Measurements from ENCODE around the gene NR0B2. TPM values are rescaled to one million over a fixed set of nuclear protein-coding genes. Genes with fewer than 3 reads are reported as not detected.

NR0B2 gene
- total and polyA plus RNA-seq, 2 of the 13 experiments (the other 11 are each of a cell fraction or from before 2014, with no cell fraction given) = 72.5 to 133 TPM

- TF ChIP-seq ZNF670 (CRISPR knock-in tag; IDR thresholded peaks at IDR 0.05; ENCODE audit: borderline replicate concordance) = no peak
- TF ChIP-seq BRF2 (CRISPR knock-in tag; IDR thresholded peaks at IDR 0.05) = peak; percentile 80; the same call in 1 of the 2 replicates
- no peak for TF ChIP-seq ATRX (CRISPR knock-in tag; IDR thresholded peaks at IDR 0.05; ENCODE audit: borderline replicate concordance)
- no peak for TF ChIP-seq MZF1 (CRISPR knock-in tag; IDR thresholded peaks at IDR 0.05; ENCODE audit: borderline replicate concordance)
- TF ChIP-seq SALL1 (CRISPR knock-in tag; IDR thresholded peaks at IDR 0.05) = peak; percentile 98
- TF ChIP-seq NR2F2 (IDR thresholded peaks at IDR 0.05; ENCODE audit: borderline replicate concordance, low read depth) = peak; percentile 91
- no peak for TF ChIP-seq ZNF629 (CRISPR knock-in tag; conservative IDR thresholded peaks at IDR 0.05)
- TF ChIP-seq ZNF549 (CRISPR knock-in tag; IDR thresholded peaks at IDR 0.05) = no peak
- TF ChIP-seq PHF20 (CRISPR knock-in tag; IDR thresholded peaks at IDR 0.05) = no peak; the same call in none of the 2 replicates
- TF ChIP-seq ZNF101 (CRISPR knock-in tag; IDR thresholded peaks at IDR 0.05; ENCODE audit: borderline replicate concordance, low read depth) = no peak
- no peak for TF ChIP-seq CREB1 (IDR thresholded peaks at IDR 0.05)
- TF ChIP-seq CREB1 (CRISPR knock-in tag; IDR thresholded peaks at IDR 0.05) = peak; percentile 76
- TF ChIP-seq ZFP82 (CRISPR knock-in tag; IDR thresholded peaks at IDR 0.05; ENCODE audit: borderline replicate concordance) = no peak
- TF ChIP-seq TBP (CRISPR knock-in tag; IDR thresholded peaks at IDR 0.05) = no peak
- TF ChIP-seq ZFY (CRISPR knock-in tag; IDR thresholded peaks at IDR 0.05) = peak; percentile 74
- peak; percentile 98 for TF ChIP-seq MIXL1 (CRISPR knock-in tag; IDR thresholded peaks at IDR 0.05)
- TF ChIP-seq ZBTB20 (CRISPR knock-in tag; IDR thresholded peaks at IDR 0.05; ENCODE audit: borderline replicate concordance, low read depth) = peak; percentile 66; the same call in 1 of the 2 replicates
- TF ChIP-seq ZNF691 (CRISPR knock-in tag; IDR thresholded peaks at IDR 0.05; ENCODE audit: borderline replicate concordance, low read depth) = no peak
- TF ChIP-seq ZNF326 (CRISPR knock-in tag; IDR thresholded peaks at IDR 0.05; ENCODE audit: borderline replicate concordance) = no peak
- TF ChIP-seq DZIP1 (CRISPR knock-in tag; IDR thresholded peaks at IDR 0.05) = no peak
- 0 out of 2 replicates have a peak, but pooled peaks have one; percentile 52 for TF ChIP-seq ZSCAN29 (CRISPR knock-in tag; conservative IDR thresholded peaks at IDR 0.05)
- TF ChIP-seq ZNF550 (CRISPR knock-in tag; IDR thresholded peaks at IDR 0.05; ENCODE audit: borderline replicate concordance) = no peak
Observed at GRCh38 chr1:26938004-26938658, 24.4 kb upstream of the NR0B2 start (continued).

Measured in HepG2 (cell line).